Diencephalon (tissue), 1 donor: ENCODE data around the gene TMED6. TPM values are rescaled to one million over a fixed set of nuclear protein-coding genes. Genes with fewer than 3 reads are reported as not detected.

ENCODE experiments used
- total RNA-seq: library from RNA; depleted of rRNA; stranded (reverse); fragments of >200 nt; gene quantifications from one replicate; pipeline ENCODE4 v1.2.3, GENCODE V29; 2014

TMED6 gene
- total RNA-seq: not detected

GRCh38 chr16:69351309-69352027 is at the start of gene TMED6:
Gene TMED6 (minus strand): TSS chr16:69351786. CDS start chr16:69351753, 33 bp downstream.

GRCh38 chr16:69339289-69340094 is 12.1 kb downstream of the TMED6 start, which contains the start of the genes COG8 and NIP7:
Gene COG8 (minus strand): TSS chr16:69339564. CDS start chr16:69339552, 12 bp downstream.
Gene NIP7 (plus strand): TSS chr16:69339772. CDS start chr16:69339830, 58 bp downstream.

GRCh38 chr16:69330286-69331109 is 21.1 kb downstream of the TMED6 start, which contains the start of gene PDF:
Gene PDF (minus strand): TSS chr16:69330588. CDS start chr16:69330570, 18 bp downstream.

DNA sequence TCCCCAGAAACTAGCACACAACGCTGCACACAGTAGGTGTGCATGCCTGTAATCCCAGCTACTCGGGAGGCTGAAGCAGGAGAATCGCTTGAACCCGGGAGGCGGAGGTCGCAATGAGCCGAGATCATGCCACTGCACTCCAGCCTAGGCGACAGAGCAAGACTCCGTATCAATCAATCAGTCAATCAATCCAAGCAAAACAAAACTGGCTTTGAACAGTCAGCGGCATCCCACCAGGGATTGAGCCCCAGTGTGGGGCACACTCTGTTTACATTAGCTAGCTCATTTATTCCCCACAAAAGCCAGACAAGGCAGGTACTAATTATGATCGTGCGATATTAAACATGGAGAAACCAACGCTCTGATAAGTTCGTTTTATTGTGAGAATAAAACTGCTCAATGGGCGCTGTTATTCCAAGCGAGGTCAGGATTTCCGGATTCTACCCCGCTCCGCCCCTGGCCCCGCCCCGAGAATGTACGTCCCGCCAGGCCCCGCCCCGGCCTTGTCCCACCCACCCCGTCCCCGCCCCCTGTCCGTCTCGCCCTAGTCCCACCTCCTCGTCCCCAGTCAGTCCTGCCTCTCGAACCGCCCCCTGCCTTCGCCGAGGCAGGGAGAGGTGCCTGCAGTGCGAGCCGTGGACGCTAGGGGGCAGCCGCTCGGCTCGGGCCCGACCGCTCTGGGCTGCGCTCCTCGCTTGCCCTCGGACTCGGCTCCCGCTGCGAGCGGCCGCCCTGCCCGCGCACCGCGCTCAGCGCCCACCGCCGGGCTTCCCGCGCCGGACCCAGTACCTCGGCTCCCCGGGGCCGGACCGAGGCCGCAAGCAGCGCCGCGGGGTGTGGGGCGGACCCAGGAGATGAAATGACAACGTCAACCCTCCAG is 40.7 kb downstream of the TMED6 start, which contains the start of gene VPS4A:
TSS of gene VPS4A (plus strand) at position 698 of the 880 bp plus-strand sequence. CDS start at position 860, 162 bp downstream.

Other genes with a start within 250 kb of the TMED6 start
- 12.0 TPM for gene HAS3, start 246.1 kb downstream of the TMED6 start, total RNA-seq
- gene CHTF8, start 219.2 kb downstream of the TMED6 start, total RNA-seq: 39.2 TPM
- gene UTP4, start 219.1 kb downstream of the TMED6 start, total RNA-seq: 34.1 TPM
- gene SNTB2, start 164.6 kb downstream of the TMED6 start, total RNA-seq: 11.5 TPM
- 41.8 TPM for gene VPS4A, start 40.4 kb downstream of the TMED6 start, total RNA-seq
- 5.3 TPM for gene PDF, start 21.2 kb downstream of the TMED6 start, total RNA-seq
- 43.6 TPM for gene COG8, start 12.2 kb downstream of the TMED6 start, total RNA-seq
- 17.3 TPM for gene NIP7, start 12.0 kb downstream of the TMED6 start, total RNA-seq
- gene TERF2, start 34.2 kb upstream of the TMED6 start, total RNA-seq: 47.7 TPM
- gene CYB5B, start 72.8 kb upstream of the TMED6 start, total RNA-seq: 57.4 TPM
- 25.8 TPM for gene NFAT5, start 214.2 kb upstream of the TMED6 start, total RNA-seq